Loucy (cell line): ENCODE measurements around the gene STARD10.

Source experiments
- EZH2phosphoT487 ChIP-seq: fragments of 200-600 bp; IDR thresholded peaks from 2 replicates; pipeline ENCODE4 v1.6.1; 2018; ENCODE audit warnings: antibody characterized with exemption, mild to moderate bottlenecking, moderate library complexity, borderline replicate concordance
- TF ChIP-seq, protein P1 (sequence below): fragments of 200-600 bp; sonication (generic); conservative IDR thresholded peaks from 2 replicates; pipeline ENCODE4 v1.5.1; 2014; ENCODE audit warnings: mild to moderate bottlenecking, antibody characterized with exemption, low read length

DNA sequence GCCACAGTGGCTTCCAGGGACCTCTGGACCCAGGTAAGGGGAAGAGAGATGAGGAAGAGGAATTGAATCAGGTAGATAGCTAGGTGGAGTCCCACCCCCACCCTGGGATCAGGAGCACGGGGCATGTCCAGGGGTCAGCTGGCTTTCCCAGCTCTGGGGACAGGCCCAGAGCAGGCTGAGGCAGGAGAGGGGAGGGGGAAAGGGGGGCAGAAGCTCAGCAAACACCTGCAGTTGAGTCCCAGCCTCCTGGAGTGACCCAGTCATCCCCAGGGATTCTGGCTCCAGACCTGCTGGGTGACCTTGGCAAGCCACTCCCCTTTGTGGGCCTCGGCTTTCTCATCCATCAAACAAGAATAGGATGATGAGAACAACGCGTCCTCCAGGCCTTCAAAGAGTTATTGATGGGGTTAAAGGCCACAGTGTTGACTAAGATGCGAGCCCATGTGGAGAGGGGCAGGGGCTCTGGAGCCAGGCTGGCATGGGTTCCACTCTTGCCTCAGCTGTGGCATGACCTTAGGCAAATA lies 16.0 kb downstream of the STARD10 start:
- TF ChIP-seq, protein P1, sequence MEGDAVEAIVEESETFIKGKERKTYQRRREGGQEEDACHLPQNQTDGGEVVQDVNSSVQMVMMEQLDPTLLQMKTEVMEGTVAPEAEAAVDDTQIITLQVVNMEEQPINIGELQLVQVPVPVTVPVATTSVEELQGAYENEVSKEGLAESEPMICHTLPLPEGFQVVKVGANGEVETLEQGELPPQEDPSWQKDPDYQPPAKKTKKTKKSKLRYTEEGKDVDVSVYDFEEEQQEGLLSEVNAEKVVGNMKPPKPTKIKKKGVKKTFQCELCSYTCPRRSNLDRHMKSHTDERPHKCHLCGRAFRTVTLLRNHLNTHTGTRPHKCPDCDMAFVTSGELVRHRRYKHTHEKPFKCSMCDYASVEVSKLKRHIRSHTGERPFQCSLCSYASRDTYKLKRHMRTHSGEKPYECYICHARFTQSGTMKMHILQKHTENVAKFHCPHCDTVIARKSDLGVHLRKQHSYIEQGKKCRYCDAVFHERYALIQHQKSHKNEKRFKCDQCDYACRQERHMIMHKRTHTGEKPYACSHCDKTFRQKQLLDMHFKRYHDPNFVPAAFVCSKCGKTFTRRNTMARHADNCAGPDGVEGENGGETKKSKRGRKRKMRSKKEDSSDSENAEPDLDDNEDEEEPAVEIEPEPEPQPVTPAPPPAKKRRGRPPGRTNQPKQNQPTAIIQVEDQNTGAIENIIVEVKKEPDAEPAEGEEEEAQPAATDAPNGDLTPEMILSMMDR = no peak
- TF ChIP-seq EZH2phosphoT487 = no peak
